GM18519 (cell line): Measurements from ENCODE around the gene TP53BP2.
"Not testable (repeated sequence)": the region's sequence is repeated elsewhere in the genome, so short reads cannot be mapped to it uniquely, and the experiment has no call there.

Experiments used
- ATAC-seq: cut with Tn5 transposase; IDR thresholded peaks from one replicate; pipeline ENCODE4 v1.9.1; 2021; ENCODE audit warnings: mild to moderate bottlenecking, moderate library complexity; ENCODE audit not compliant: unreplicated experiment, low FRiP score

TP53BP2 gene

GRCh38 chr1:223809905-223810304 lies 35.8 kb downstream of the TP53BP2 start:
- ATAC-seq = not testable (repeated sequence)

- no peak for ATAC-seq
Observed at GRCh38 chr1:223803211-223803610, 42.5 kb downstream of the TP53BP2 start.

GRCh38 chr1:223802602-223803001 lies 43.1 kb downstream of the TP53BP2 start:
- no peak for ATAC-seq

- ATAC-seq = no peak
Observed at GRCh38 chr1:223802032-223802431, 43.7 kb downstream of the TP53BP2 start.

- no peak for ATAC-seq
Observed at GRCh38 chr1:223796210-223796609, 49.5 kb downstream of the TP53BP2 start.

- no peak for ATAC-seq
Observed at GRCh38 chr1:223794136-223794880, 51.4 kb downstream of the TP53BP2 start.

GRCh38 chr1:223793716-223794115 lies 52.0 kb downstream of the TP53BP2 start:
- no peak for ATAC-seq

GRCh38 chr1:223792046-223792445 lies 53.7 kb downstream of the TP53BP2 start:
- no peak for ATAC-seq

GRCh38 chr1:223788746-223789415 lies 56.9 kb downstream of the TP53BP2 start:
- ATAC-seq = no peak

GRCh38 chr1:223785808-223786207 lies 59.9 kb downstream of the TP53BP2 start:
- ATAC-seq = no peak

GRCh38 chr1:223784541-223784940 lies 61.2 kb downstream of the TP53BP2 start:
- no peak for ATAC-seq

- ATAC-seq = no peak
Observed at GRCh38 chr1:223783676-223784075, 62.1 kb downstream of the TP53BP2 start.

- no peak for ATAC-seq
Observed at GRCh38 chr1:223780949-223781348, 64.8 kb downstream of the TP53BP2 start.

GRCh38 chr1:223780318-223780717 lies 65.4 kb downstream of the TP53BP2 start:
- no peak for ATAC-seq

- ATAC-seq = no peak
Observed at GRCh38 chr1:223776826-223777454, 68.8 kb downstream of the TP53BP2 start.

GRCh38 chr1:223776075-223776814 lies 69.5 kb downstream of the TP53BP2 start:
- ATAC-seq = no peak

- no peak for ATAC-seq
Observed at GRCh38 chr1:223775711-223776074, 70.1 kb downstream of the TP53BP2 start.

GRCh38 chr1:223775054-223775453 lies 70.7 kb downstream of the TP53BP2 start:
- no peak for ATAC-seq

- ATAC-seq = no peak
Observed at GRCh38 chr1:223774134-223774814, 71.5 kb downstream of the TP53BP2 start.

- no peak for ATAC-seq
Observed at GRCh38 chr1:223772771-223773160, 73.0 kb downstream of the TP53BP2 start.
